H9 (cell line): Measurements from ENCODE around the gene APOBEC3H. TPM values are rescaled to one million over a fixed set of nuclear protein-coding genes. Genes with fewer than 3 reads are reported as not detected.

Experiments
- DNase-seq: peaks from one replicate; pipeline ENCODE4 v3.0.0-alpha.2; 2017
- H2AFZ ChIP-seq: one replicate; pipeline ENCODE4 v1.6.1; 2013; ENCODE audit warnings: mild to moderate bottlenecking, low read length, control low read depth, moderate library complexity
- H2AK5ac ChIP-seq: 2 replicates; pipeline ENCODE4 v1.6.1; 2013; ENCODE audit warnings: low read length, control low read depth, mixed read lengths; ENCODE audit not compliant: insufficient read length
- H2BK120ac ChIP-seq: one replicate; pipeline ENCODE4 v1.6.1; 2013; ENCODE audit warnings: low read depth, mild to moderate bottlenecking, low read length, control low read depth, inconsistent platforms; ENCODE audit not compliant: poor library complexity, severe bottlenecking
- H2BK12ac ChIP-seq: 2 replicates; pipeline ENCODE4 v1.6.1; 2013; ENCODE audit warnings: low read length, control low read depth, mixed read lengths, low read depth; ENCODE audit not compliant: insufficient read length
- H2BK15ac ChIP-seq: 2 replicates; pipeline ENCODE4 v1.6.1; 2013; ENCODE audit warnings: low read depth, low read length, control low read depth
- H2BK20ac ChIP-seq: one replicate; pipeline ENCODE4 v1.6.1; 2013; ENCODE audit warnings: low read depth, mild to moderate bottlenecking, low read length, control low read depth, inconsistent platforms; ENCODE audit not compliant: poor library complexity, severe bottlenecking
- H2BK5ac ChIP-seq: 2 replicates; pipeline ENCODE4 v1.6.1; 2013; ENCODE audit warnings: low read length, control low read depth, mixed read lengths; ENCODE audit not compliant: insufficient read length
- H3K14ac ChIP-seq: 2 replicates; pipeline ENCODE4 v1.6.1; 2013; ENCODE audit warnings: low read length, control low read depth; ENCODE audit not compliant: insufficient read depth
- H3K18ac ChIP-seq: 2 replicates; pipeline ENCODE4 v1.6.1; 2013; ENCODE audit warnings: low read depth, mild to moderate bottlenecking, mixed read lengths, low read length, control low read depth; ENCODE audit not compliant: insufficient read length
- H3K23ac ChIP-seq: 2 replicates; pipeline ENCODE4 v1.6.1; 2013; ENCODE audit warnings: low read length, control low read depth, mixed read lengths, low read depth; ENCODE audit not compliant: insufficient read length
- H3K23me2 ChIP-seq: 2 replicates; pipeline ENCODE4 v1.6.1; 2013; ENCODE audit warnings: low read depth, mild to moderate bottlenecking, mixed read lengths, low read length, control low read depth; ENCODE audit not compliant: insufficient read length, poor library complexity, severe bottlenecking
- H3K27ac ChIP-seq: 2 replicates; pipeline ENCODE4 v1.5.1; 2013; ENCODE audit warnings: low read length, control low read depth, mixed read lengths, low read depth; ENCODE audit not compliant: insufficient read length
- H3K27me3 ChIP-seq: 2 replicates; pipeline ENCODE4 v1.6.1; 2013; ENCODE audit warnings: low read length, control low read depth, inconsistent platforms; ENCODE audit not compliant: insufficient read depth
- H3K4ac ChIP-seq: 2 replicates; pipeline ENCODE4 v1.6.1; 2013; ENCODE audit warnings: low read depth, mild to moderate bottlenecking, control low read depth, inconsistent platforms, low read length, moderate library complexity
- H3K4me1 ChIP-seq: 2 replicates; pipeline ENCODE4 v1.6.1; 2013; ENCODE audit warnings: low read length, control low read depth, inconsistent platforms; ENCODE audit not compliant: insufficient read depth
- H3K4me2 ChIP-seq: 2 replicates; pipeline ENCODE4 v1.6.1; 2013; ENCODE audit warnings: low read length, control low read depth, mixed read lengths; ENCODE audit not compliant: insufficient read length, insufficient read depth
- H3K56ac ChIP-seq: 2 replicates; pipeline ENCODE4 v1.6.1; 2013; ENCODE audit warnings: low read depth, mild to moderate bottlenecking, mixed read lengths, low read length, control low read depth; ENCODE audit not compliant: insufficient read length
- H3K79me1 ChIP-seq: 2 replicates; pipeline ENCODE4 v1.6.1; 2013; ENCODE audit warnings: low read depth, mild to moderate bottlenecking, moderate library complexity, low read length, control low read depth, inconsistent platforms; ENCODE audit not compliant: insufficient read depth, poor library complexity, severe bottlenecking
- H3K79me2 ChIP-seq: 2 replicates; pipeline ENCODE4 v1.6.1; 2013; ENCODE audit warnings: low read length, control low read depth, inconsistent platforms; ENCODE audit not compliant: insufficient read depth
- H3K9ac ChIP-seq: 2 replicates; pipeline ENCODE4 v1.6.1; 2013; ENCODE audit warnings: low read length, control low read depth, mixed read lengths; ENCODE audit not compliant: insufficient read length; ENCODE audit errors: extremely low read depth
- H3K9me3 ChIP-seq: one replicate; pipeline ENCODE4 v1.6.1; 2013; ENCODE audit warnings: low read depth, low read length, inconsistent platforms; ENCODE audit not compliant: control insufficient read depth
- H3T11ph ChIP-seq: one replicate; pipeline ENCODE4 v1.6.1; 2013; ENCODE audit warnings: mild to moderate bottlenecking, low read length, control low read depth, inconsistent platforms
- H4K20me1 ChIP-seq: one replicate; pipeline ENCODE4 v1.6.1; 2013; ENCODE audit not compliant: control insufficient read depth, insufficient read length, insufficient read depth
- H4K5ac ChIP-seq: 2 replicates; pipeline ENCODE4 v1.6.1; 2013; ENCODE audit warnings: low read depth, mild to moderate bottlenecking, mixed read lengths, low read length, control low read depth; ENCODE audit not compliant: insufficient read length
- H4K8ac ChIP-seq: replicated peaks from 2 replicates; pipeline ENCODE4 v1.6.1; 2013; ENCODE audit warnings: low read length, control low read depth, mixed read lengths, low read depth; ENCODE audit not compliant: insufficient read length
- H4K91ac ChIP-seq: 2 replicates; pipeline ENCODE4 v1.6.1; 2013; ENCODE audit warnings: low read depth, mild to moderate bottlenecking, moderate library complexity, mixed read lengths, low read length, control low read depth; ENCODE audit not compliant: insufficient read length
- H3K27ac Mint-ChIP-seq, 3 experiments: 2 replicates in 2 of 3; 3 replicates in 1 of 3; pipeline ENCODE4 v1.8.0; 2020 to 2021; ENCODE audit warnings: mixed read lengths in 3 of 3, mild to moderate bottlenecking in 1 of 3, moderate library complexity in 1 of 3
- H3K27me3 Mint-ChIP-seq: 2 replicates; pipeline ENCODE4 v1.8.0; 2021; ENCODE audit warnings: low read depth, mild to moderate bottlenecking, moderate library complexity, mixed read lengths
- H3K36me3 Mint-ChIP-seq, 3 experiments: 2 replicates in 2 of 3; 3 replicates in 1 of 3; pipeline ENCODE4 v1.8.0; 2020 to 2021; ENCODE audit warnings: low read depth in 3 of 3, mixed read lengths in 3 of 3; ENCODE audit not compliant: insufficient read depth in 1 of 3
- H3K4me1 Mint-ChIP-seq, 2 experiments: 2 replicates each; pipeline ENCODE4 v1.8.0; 2020; ENCODE audit warnings: mixed read lengths in 2 of 2
- H3K4me3 Mint-ChIP-seq, 2 experiments: 2 replicates in 1 of 2; 3 replicates in 1 of 2; pipeline ENCODE4 v1.8.0; 2020 to 2021; ENCODE audit warnings: mild to moderate bottlenecking in 2 of 2, mixed read lengths in 2 of 2, moderate library complexity in 1 of 2
- H3K9me3 Mint-ChIP-seq, 2 experiments: 2 replicates in 1 of 2; 3 replicates in 1 of 2; pipeline ENCODE4 v1.8.0; 2020; ENCODE audit warnings: mild to moderate bottlenecking in 2 of 2, mixed read lengths in 2 of 2, moderate library complexity in 1 of 2
- WGBS: extraction: QIAGEN DNeasy Blood & Tissue Kit; methylation state at CpG from one replicate; pipeline ENCODE4 v1.1.7; 2013; ENCODE audit warnings: missing lambda C conversion rate, low lambda C conversion rate, mixed read lengths; ENCODE audit not compliant: insufficient read length; ENCODE audit errors: extremely low coverage; 5-methylcytosine and 5-hydroxymethylcytosine counted together
- total RNA-seq: library from RNA; stranded (reverse); gene quantifications from 2 replicates; pipeline ENCODE4 v1.2.1, GENCODE V29; 2021
- TF ChIP-seq, protein P1 (sequence below): fragments of 200-600 bp; sonication (generic); conservative IDR thresholded peaks from 3 replicates; pipeline ENCODE4 v1.8.0; 2021; ENCODE audit warnings: antibody characterized with exemption, mild to moderate bottlenecking

The APOBEC3H gene
- total RNA-seq, 1 experiment from 2014 or later, result 0.48 TPM

DNA sequence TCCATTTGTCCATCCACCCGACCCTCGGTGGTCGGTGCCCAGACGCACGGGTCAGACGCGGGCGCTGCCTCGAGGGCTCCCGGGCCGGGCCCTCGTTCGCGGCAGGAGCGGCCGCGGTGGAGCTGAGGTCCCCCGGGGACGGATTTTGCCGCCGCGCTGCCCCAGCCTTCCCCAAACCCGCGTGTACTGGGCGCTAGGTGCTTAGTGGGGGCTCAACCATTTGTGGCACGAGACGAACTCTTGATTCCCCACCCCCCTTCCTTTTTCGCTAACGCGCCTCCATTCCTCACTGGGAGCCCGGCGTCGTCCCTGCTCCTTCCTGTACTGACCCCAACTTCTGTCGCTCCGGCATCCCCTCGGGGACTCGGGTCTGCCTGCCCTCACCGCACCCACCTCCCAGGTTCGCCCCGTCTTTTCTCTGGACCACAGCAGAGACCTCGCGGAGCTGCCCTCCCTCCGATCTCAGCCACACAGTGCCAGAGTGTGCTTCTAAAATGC lies 56.2 kb downstream of the APOBEC3H start:
- Histone ChIP-seq H3K9me3 (no peaks in the 10 kb centered on the region), H2BK5ac (no peak overlapping the region), H3T11ph (no peak overlapping the region), H4K20me1 (no peaks in the 10 kb centered on the region), H2BK15ac (no peak overlapping the region; the same call in 1 of the 2 replicates), H4K5ac (no peak overlapping the region), H2AFZ (no peak overlapping the region), H2BK12ac (no peak overlapping the region), H3K23ac (no peak overlapping the region), H3K27me3 (peaks cover 5% of the 10 kb centered on the region; the same call in 1 of the 2 replicates), H4K8ac (no peak overlapping the region), H3K4me1 (no peaks in the 10 kb centered on the region), H2BK20ac (no peak overlapping the region), H3K79me1 (no peaks in the 10 kb centered on the region), H3K14ac (peak overlapping the region; percentile 76), H4K91ac (no peak overlapping the region), H3K4ac (no peak overlapping the region), H3K27ac (no peak overlapping the region), H3K56ac (no peak overlapping the region), H2BK120ac (no peak overlapping the region), H3K18ac (peak overlapping the region; percentile 41), H3K79me2 (no peaks in the 10 kb centered on the region), H2AK5ac (no peak overlapping the region), H3K4me2 (peak overlapping the region; percentile 44), H3K9ac (peak overlapping the region; percentile 42), H3K23me2 (peaks cover 6% of the 10 kb centered on the region)
- TF ChIP-seq, protein P1, sequence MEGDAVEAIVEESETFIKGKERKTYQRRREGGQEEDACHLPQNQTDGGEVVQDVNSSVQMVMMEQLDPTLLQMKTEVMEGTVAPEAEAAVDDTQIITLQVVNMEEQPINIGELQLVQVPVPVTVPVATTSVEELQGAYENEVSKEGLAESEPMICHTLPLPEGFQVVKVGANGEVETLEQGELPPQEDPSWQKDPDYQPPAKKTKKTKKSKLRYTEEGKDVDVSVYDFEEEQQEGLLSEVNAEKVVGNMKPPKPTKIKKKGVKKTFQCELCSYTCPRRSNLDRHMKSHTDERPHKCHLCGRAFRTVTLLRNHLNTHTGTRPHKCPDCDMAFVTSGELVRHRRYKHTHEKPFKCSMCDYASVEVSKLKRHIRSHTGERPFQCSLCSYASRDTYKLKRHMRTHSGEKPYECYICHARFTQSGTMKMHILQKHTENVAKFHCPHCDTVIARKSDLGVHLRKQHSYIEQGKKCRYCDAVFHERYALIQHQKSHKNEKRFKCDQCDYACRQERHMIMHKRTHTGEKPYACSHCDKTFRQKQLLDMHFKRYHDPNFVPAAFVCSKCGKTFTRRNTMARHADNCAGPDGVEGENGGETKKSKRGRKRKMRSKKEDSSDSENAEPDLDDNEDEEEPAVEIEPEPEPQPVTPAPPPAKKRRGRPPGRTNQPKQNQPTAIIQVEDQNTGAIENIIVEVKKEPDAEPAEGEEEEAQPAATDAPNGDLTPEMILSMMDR, result no peak
- 0 out of 5 replicates have a peak, but pooled peaks cover 0 to 3% of the 10 kb centered on the region in 2 experiments for H3K9me3 Mint-ChIP-seq
- peaks cover 14 to 32% of the 10 kb centered on the region in 2 experiments for H3K4me1 Mint-ChIP-seq
- no peak overlapping the region for H3K27ac Mint-ChIP-seq
- peak overlapping the region; percentile 70 to 84 for H3K4me3 Mint-ChIP-seq
- no CpG with 5 or more reads among the region's 43 CpGs for WGBS
- no peaks in the 10 kb centered on the region for H3K36me3 Mint-ChIP-seq
- H3K27me3 Mint-ChIP-seq, result peaks cover 36% of the 10 kb centered on the region
- DNase-seq, result peak; percentile 34

Other genes with a start within 250 kb of the APOBEC3H start
- gene CBX6, start 225.0 kb upstream of the APOBEC3H start, total RNA-seq, result 31.4 and 32.8 TPM in 2 replicates
- gene APOBEC3A, start 139.6 kb upstream of the APOBEC3H start, total RNA-seq, result not detected in 2 replicates
- gene APOBEC3B, start 114.9 kb upstream of the APOBEC3H start, total RNA-seq, result 28.1 and 29.0 TPM in 2 replicates
- gene APOBEC3C, start 83.0 kb upstream of the APOBEC3H start, total RNA-seq, result 31.7 and 32.1 TPM in 2 replicates
- gene APOBEC3D, start 76.1 kb upstream of the APOBEC3H start, total RNA-seq, result 8.6 and 9.4 TPM in 2 replicates
- 8.9 and 11.6 TPM in 2 replicates for gene APOBEC3F, start 56.4 kb upstream of the APOBEC3H start, total RNA-seq
- gene APOBEC3G, start 20.0 kb upstream of the APOBEC3H start, total RNA-seq, result 1.6 and 2.4 TPM in 2 replicates
- gene CBX7, start 55.4 kb downstream of the APOBEC3H start, total RNA-seq, result 3.7 and 4.2 TPM in 2 replicates
- gene PDGFB, start 147.7 kb downstream of the APOBEC3H start, total RNA-seq, result 6.1 and 7.1 TPM in 2 replicates
- gene RPL3, start 222.4 kb downstream of the APOBEC3H start, total RNA-seq, result 2,830 and 2,855 TPM in 2 replicates